CD8-positive, alpha-beta memory T cell (primary cell): ENCODE data around the gene CAMKMT. TPM values are rescaled to one million over a fixed set of nuclear protein-coding genes. Genes with fewer than 3 reads are reported as not detected.

Experiments
- CTCF ChIA-PET: fragments of 350-600 bp; sonication (Branson Sonifier 250); formaldehyde crosslinking; loops from one replicate; lab custom pipeline; 2021; ENCODE audit warnings: antibody characterized with exemption; lab: Charles Lee
- POLR2A ChIA-PET: fragments of 350-600 bp; sonication (Branson Sonifier 250); formaldehyde crosslinking; loops from one replicate; lab custom pipeline; 2021; ENCODE audit warnings: antibody characterized with exemption; lab: Charles Lee
- DNase-seq, 5 donors: peaks; one replicate each; pipeline versions ENCODE4 v3.0.0 to v3.0.0-alpha.2; 2020 to 2022; ENCODE audit warnings: mixed read lengths in 1 of 5
- H3K27ac ChIP-seq: one replicate; pipeline ENCODE4 v1.7.0; 2013; ENCODE audit warnings: low read depth, mild to moderate bottlenecking, low read length, moderate library complexity
- H3K27me3 ChIP-seq: 2 replicates; pipeline ENCODE4 v1.7.0; 2013; ENCODE audit warnings: low read length, mild to moderate bottlenecking; ENCODE audit not compliant: insufficient read depth, poor library complexity, severe bottlenecking
- H3K36me3 ChIP-seq: 2 replicates; pipeline ENCODE4 v1.7.0; 2013; ENCODE audit warnings: mild to moderate bottlenecking, low read length, moderate library complexity; ENCODE audit not compliant: insufficient read depth
- H3K4me1 ChIP-seq: 2 replicates; pipeline ENCODE4 v1.7.0; 2013; ENCODE audit warnings: mild to moderate bottlenecking, low read length, moderate library complexity; ENCODE audit not compliant: insufficient read depth
- H3K4me3 ChIP-seq: 2 replicates; pipeline ENCODE4 v1.7.0; 2013; ENCODE audit warnings: mild to moderate bottlenecking, low read length
- H3K9me3 ChIP-seq: 2 replicates; pipeline ENCODE4 v1.7.0; 2013; ENCODE audit warnings: mild to moderate bottlenecking, low read length
- H3K27ac Mint-ChIP-seq, 8 donors: one replicate each; pipeline ENCODE4 v1.8.0; 2020 to 2021; ENCODE audit warnings: mixed read lengths in 8 of 8, mild to moderate bottlenecking in 6 of 8, inconsistent platforms in 3 of 8, moderate library complexity in 3 of 8
- H3K27me3 Mint-ChIP-seq, 2 donors: one replicate each; pipeline ENCODE4 v1.8.0; 2020 to 2021; ENCODE audit warnings: mixed read lengths in 2 of 2, mild to moderate bottlenecking in 1 of 2, moderate library complexity in 1 of 2
- H3K36me3 Mint-ChIP-seq, 3 donors: one replicate each; pipeline ENCODE4 v1.8.0; 2020 to 2021; ENCODE audit warnings: mixed read lengths in 3 of 3, inconsistent platforms in 1 of 3, mild to moderate bottlenecking in 1 of 3
- H3K4me1 Mint-ChIP-seq, 3 donors: one replicate each; pipeline ENCODE4 v1.8.0; 2020 to 2021; ENCODE audit warnings: mixed read lengths in 3 of 3, inconsistent platforms in 1 of 3, mild to moderate bottlenecking in 1 of 3
- H3K4me3 Mint-ChIP-seq, 7 donors: one replicate each; pipeline ENCODE4 v1.8.0; 2020 to 2021; ENCODE audit warnings: mixed read lengths in 7 of 7, mild to moderate bottlenecking in 6 of 7, moderate library complexity in 4 of 7, inconsistent platforms in 2 of 7
- H3K9me3 Mint-ChIP-seq, 5 donors: one replicate each; pipeline ENCODE4 v1.8.0; 2020 to 2022; ENCODE audit warnings: mixed read lengths in 5 of 5, mild to moderate bottlenecking in 3 of 5, moderate library complexity in 2 of 5, inconsistent platforms in 1 of 5
- polyA plus RNA-seq: library from polyadenylated mRNA; unstranded; fragments of 300-500 nt; fragmentation: Illumina TruSeq; gene quantifications from one replicate; pipeline ENCODE4 v1.2.3, GENCODE V29; 2021
- total RNA-seq, 2 experiments: library from RNA; stranded (reverse); gene quantifications; one replicate each; pipeline ENCODE4 v1.2.3, GENCODE V29; 2021

CAMKMT gene
- total and polyA plus RNA-seq, 3 experiments from 2014 or later: 11.4 to 14.0 (median 11.7) TPM

- Mint-ChIP-seq H3K27ac (no peak overlapping the region), H3K36me3 (peaks cover 0 to 2% (median 0%) of the 10 kb centered on the region in 3 donors), H3K9me3 (no peaks in the 10 kb centered on the region), H3K4me1 (no peaks in the 10 kb centered on the region), H3K27me3 (no peaks in the 10 kb centered on the region), H3K4me3 (no peak overlapping the region)
- Histone ChIP-seq H3K27ac (no peak overlapping the region), H3K27me3 (no peaks in the 10 kb centered on the region), H3K9me3 (no peaks in the 10 kb centered on the region), H3K4me3 (no peak overlapping the region), H3K36me3 (no peaks in the 10 kb centered on the region), H3K4me1 (no peaks in the 10 kb centered on the region)
- no peak for DNase-seq
- ChIA-PET POLR2A (no interaction called here), CTCF (no interaction called here)
These were observed 324.8 kb downstream of the CAMKMT start for GRCh38 chr2:44686561-44686960.

DNA sequence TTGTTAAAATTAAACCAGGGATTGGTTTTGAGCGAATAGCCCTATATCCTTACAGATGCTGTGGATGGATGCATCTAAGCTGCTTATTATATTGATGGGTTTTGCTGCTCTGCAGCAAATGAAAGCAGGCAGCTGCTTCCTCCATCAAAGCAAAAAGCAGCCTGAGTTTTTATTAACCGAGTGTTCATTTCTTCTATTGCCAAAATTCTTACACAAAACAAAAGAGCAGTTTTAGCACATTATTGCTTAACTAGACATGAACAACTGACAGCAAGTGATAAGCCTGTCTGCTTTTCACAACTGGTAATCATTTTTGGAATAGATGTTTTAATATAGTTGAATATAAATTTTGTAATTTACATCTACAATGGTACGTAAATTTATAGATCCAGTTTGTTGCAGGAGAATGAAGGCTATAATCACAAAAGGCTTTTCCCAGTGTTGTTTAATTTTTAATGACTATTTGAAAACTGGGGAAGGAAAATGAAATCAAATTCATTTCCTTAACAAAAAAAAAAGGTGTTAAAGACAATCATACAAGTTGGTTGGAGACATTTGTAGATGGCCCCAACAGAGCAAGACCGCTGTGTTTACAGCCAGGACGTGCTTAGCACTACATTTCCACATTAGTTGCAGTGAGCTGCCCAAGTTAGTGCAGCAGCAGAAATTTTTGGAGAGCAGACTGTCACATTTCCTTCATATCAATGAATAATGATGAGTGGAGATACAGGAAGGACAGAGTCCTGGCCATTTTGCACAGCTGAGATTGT, 326.1 kb downstream of the CAMKMT start:
- Histone ChIP-seq H3K27me3 (no peaks in the 10 kb centered on the region), H3K27ac (no peak overlapping the region), H3K36me3 (no peaks in the 10 kb centered on the region), H3K9me3 (no peaks in the 10 kb centered on the region), H3K4me1 (no peaks in the 10 kb centered on the region), H3K4me3 (no peak overlapping the region)
- CTCF ChIA-PET: no interaction called here
- Mint-ChIP-seq H3K27ac (no peak overlapping the region), H3K36me3 (peaks cover 0 to 2% (median 0%) of the 10 kb centered on the region in 3 donors), H3K4me3 (no peak overlapping the region), H3K4me1 (no peaks in the 10 kb centered on the region), H3K27me3 (no peaks in the 10 kb centered on the region), H3K9me3 (no peaks in the 10 kb centered on the region)
- POLR2A ChIA-PET: no interaction called here
- DNase-seq: no peak

GRCh38 chr2:44688456-44689124, 326.8 kb downstream of the CAMKMT start:
- no peaks in the 10 kb centered on the region for H3K9me3 Mint-ChIP-seq
- Histone ChIP-seq H3K36me3 (no peaks in the 10 kb centered on the region), H3K4me3 (no peak overlapping the region), H3K27ac (no peak overlapping the region), H3K9me3 (no peaks in the 10 kb centered on the region), H3K4me1 (no peaks in the 10 kb centered on the region), H3K27me3 (no peaks in the 10 kb centered on the region)
- CTCF ChIA-PET: no interaction called here
- no peaks in the 10 kb centered on the region for H3K4me1 Mint-ChIP-seq
- DNase-seq: no peak
- H3K27me3 Mint-ChIP-seq: no peaks in the 10 kb centered on the region
- POLR2A ChIA-PET: no interaction called here
- no peak overlapping the region for H3K27ac Mint-ChIP-seq
- no peak overlapping the region for H3K4me3 Mint-ChIP-seq
- H3K36me3 Mint-ChIP-seq: peaks cover 0 to 2% (median 0%) of the 10 kb centered on the region in 3 donors

DNA sequence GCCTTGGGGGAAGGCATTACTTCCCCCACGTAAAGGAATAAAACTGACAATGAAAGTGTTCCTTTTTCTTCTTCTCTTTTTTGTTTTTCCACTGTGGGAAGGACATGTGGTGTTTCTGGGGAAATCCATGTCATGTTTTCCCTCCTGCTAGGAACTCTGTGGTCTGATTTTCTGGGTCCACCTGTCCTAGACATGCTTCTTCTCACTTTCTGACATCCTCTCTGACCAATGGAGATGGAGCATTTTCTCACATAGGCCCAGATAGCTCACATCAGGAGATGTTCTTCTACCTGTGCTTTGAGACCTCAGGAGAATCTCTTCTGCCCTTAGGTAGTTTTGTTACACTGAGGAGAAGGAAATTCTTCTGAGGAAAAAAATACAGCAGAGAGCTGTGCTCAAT, 327.8 kb downstream of the CAMKMT start:
- H3K4me1 ChIP-seq: no peaks in the 10 kb centered on the region
- no peaks in the 10 kb centered on the region for H3K27me3 Mint-ChIP-seq
- H3K27ac ChIP-seq: no peak overlapping the region
- DNase-seq: no peak
- no peak overlapping the region for H3K4me3 ChIP-seq
- H3K9me3 Mint-ChIP-seq: no peaks in the 10 kb centered on the region
- ChIA-PET POLR2A (no interaction called here), CTCF (no interaction called here)
- H3K4me1 Mint-ChIP-seq: no peaks in the 10 kb centered on the region
- no peak overlapping the region for H3K4me3 Mint-ChIP-seq
- no peaks in the 10 kb centered on the region for H3K36me3 ChIP-seq
- no peaks in the 10 kb centered on the region for H3K9me3 ChIP-seq
- no peaks in the 10 kb centered on the region for H3K27me3 ChIP-seq
- H3K36me3 Mint-ChIP-seq: no peaks in the 10 kb centered on the region
- H3K27ac Mint-ChIP-seq: no peak overlapping the region

DNA sequence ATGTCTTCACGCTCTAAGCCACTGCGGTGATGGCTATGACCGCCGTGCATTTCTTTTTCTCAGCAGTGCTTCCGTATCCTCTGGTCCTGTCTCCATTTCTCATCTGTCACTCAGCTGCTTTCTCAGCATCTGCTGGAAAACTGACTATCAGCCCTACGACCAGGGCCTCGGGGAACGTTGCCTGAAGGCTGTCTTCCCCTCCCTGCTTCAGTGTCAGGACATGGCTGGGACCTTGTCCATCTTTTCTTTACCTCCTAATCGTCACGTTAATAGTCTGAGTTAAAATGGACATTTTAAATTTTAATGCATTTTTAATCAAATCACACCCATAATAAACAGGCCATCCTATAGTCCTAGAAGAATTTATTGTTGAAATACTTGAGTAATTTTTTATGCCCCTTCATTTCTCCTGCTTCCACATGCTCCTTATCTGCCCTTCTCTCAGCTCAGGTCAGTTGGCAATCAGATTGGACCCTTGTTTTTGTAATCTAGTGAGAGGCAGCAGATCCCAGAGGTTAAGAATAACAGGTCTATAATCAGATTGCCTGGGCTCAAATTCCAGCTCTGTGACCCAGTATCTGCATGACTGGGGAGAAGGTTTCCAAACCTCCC, 329.5 kb downstream of the CAMKMT start:
- POLR2A ChIA-PET: no interaction called here
- Mint-ChIP-seq H3K4me1 (no peaks in the 10 kb centered on the region), H3K9me3 (no peaks in the 10 kb centered on the region), H3K4me3 (no peak overlapping the region), H3K27ac (peak overlapping the region in 1 of 8 donors; percentile 40), H3K27me3 (no peaks in the 10 kb centered on the region), H3K36me3 (no peaks in the 10 kb centered on the region)
- no peaks in the 10 kb centered on the region for H3K9me3 ChIP-seq
- CTCF ChIA-PET: no interaction called here
- H3K27me3 ChIP-seq: no peaks in the 10 kb centered on the region
- no peak overlapping the region for H3K4me3 ChIP-seq
- no peaks in the 10 kb centered on the region for H3K36me3 ChIP-seq
- no peak overlapping the region for H3K27ac ChIP-seq
- H3K4me1 ChIP-seq: no peaks in the 10 kb centered on the region
- DNase-seq: no peak

DNA sequence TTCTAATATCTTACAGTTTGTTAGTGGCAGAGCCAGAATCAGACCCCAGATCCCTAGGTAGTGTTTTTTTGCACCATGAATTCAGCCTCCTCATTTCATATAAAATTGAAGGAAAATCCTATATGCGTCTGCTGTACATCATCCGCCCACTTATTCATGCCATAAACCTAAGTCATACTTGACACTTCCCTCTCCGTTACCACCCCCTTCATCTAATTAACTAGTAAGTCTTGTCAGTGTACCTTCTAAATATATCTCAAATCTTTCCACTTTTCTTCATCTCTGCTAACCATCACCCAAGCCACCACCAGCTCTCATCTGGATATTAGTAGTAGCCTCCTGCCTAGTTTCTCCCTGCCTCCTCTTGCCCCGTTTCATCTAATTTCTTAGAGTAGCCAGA, 331.1 kb downstream of the CAMKMT start:
- Histone ChIP-seq H3K27ac (no peak overlapping the region), H3K36me3 (no peaks in the 10 kb centered on the region), H3K27me3 (no peaks in the 10 kb centered on the region), H3K4me3 (no peak overlapping the region), H3K4me1 (no peaks in the 10 kb centered on the region), H3K9me3 (no peaks in the 10 kb centered on the region)
- Mint-ChIP-seq H3K27me3 (no peaks in the 10 kb centered on the region), H3K4me1 (no peaks in the 10 kb centered on the region), H3K4me3 (no peak overlapping the region), H3K36me3 (no peaks in the 10 kb centered on the region), H3K27ac (no peak overlapping the region), H3K9me3 (no peaks in the 10 kb centered on the region)
- DNase-seq: no peak
- ChIA-PET CTCF (no interaction called here), POLR2A (no interaction called here)

DNA sequence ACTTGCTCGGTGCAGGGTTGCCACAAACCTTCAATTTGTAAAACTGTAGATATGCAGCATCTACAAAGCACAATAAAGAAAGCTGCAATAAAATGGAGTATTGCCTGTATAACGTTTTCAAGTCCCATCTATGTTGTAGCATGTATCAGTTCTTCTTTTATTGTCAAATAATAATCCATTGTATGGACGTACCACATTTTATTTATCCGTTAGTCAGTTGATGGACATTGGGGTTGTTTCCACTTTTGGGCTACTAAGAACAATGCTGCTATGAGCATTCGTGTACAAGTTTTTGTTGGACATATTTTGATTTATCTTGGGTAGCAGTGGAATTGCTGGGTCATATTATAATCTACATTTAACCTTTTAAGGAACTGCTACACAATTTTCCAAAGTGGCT, 339.1 kb downstream of the CAMKMT start:
- Mint-ChIP-seq H3K27ac (no peak overlapping the region), H3K4me3 (no peak overlapping the region), H3K4me1 (no peaks in the 10 kb centered on the region), H3K27me3 (no peaks in the 10 kb centered on the region), H3K36me3 (peaks cover 0 to 13% (median 4%) of the 10 kb centered on the region in 3 donors), H3K9me3 (peaks cover 0 to 2% (median 0%) of the 10 kb centered on the region in 5 donors)
- no peak for DNase-seq
- Histone ChIP-seq H3K4me1 (no peaks in the 10 kb centered on the region), H3K36me3 (no peaks in the 10 kb centered on the region), H3K27ac (no peak overlapping the region), H3K4me3 (no peak overlapping the region), H3K27me3 (no peaks in the 10 kb centered on the region), H3K9me3 (no peaks in the 10 kb centered on the region)
- POLR2A ChIA-PET: no interaction called here
- CTCF ChIA-PET: no interaction called here

GRCh38 chr2:44705356-44705755, 343.6 kb downstream of the CAMKMT start:
- Histone ChIP-seq H3K4me3 (no peak overlapping the region), H3K36me3 (no peaks in the 10 kb centered on the region), H3K4me1 (no peaks in the 10 kb centered on the region), H3K27ac (no peak overlapping the region), H3K27me3 (no peaks in the 10 kb centered on the region), H3K9me3 (no peaks in the 10 kb centered on the region)
- no peak for DNase-seq
- ChIA-PET POLR2A (no interaction called here), CTCF (no interaction called here)
- no peak overlapping the region for H3K4me3 Mint-ChIP-seq
- peaks cover 0 to 9% (median 8%) of the 10 kb centered on the region in 3 donors for H3K4me1 Mint-ChIP-seq
- peaks cover 0 to 1% of the 10 kb centered on the region in 2 donors for H3K27me3 Mint-ChIP-seq
- peaks cover 2 to 15% (median 10%) of the 10 kb centered on the region in 3 donors for H3K36me3 Mint-ChIP-seq
- peaks cover 0 to under 1% (median 0%) of the 10 kb centered on the region in 5 donors for H3K9me3 Mint-ChIP-seq
- peak overlapping the region in 1 of 8 donors; percentile 47 for H3K27ac Mint-ChIP-seq
